Stomach (tissue), 9 donors: ENCODE data around the gene PBX3. TPM values are rescaled to one million over a fixed set of nuclear protein-coding genes. Genes with fewer than 3 reads are reported as not detected.

Experiments used
- DNase-seq, 2 donors: peaks; one replicate each; pipeline versions ENCODE4 v3.0.0 to v3.0.0-alpha.2; 2013 to 2019
- H3K27ac ChIP-seq, 5 donors: fragments of 200-600 bp in 4 of 5; sonication (generic) in 4 of 5; one replicate each; pipeline ENCODE4 v1.5.1; 2013 to 2019; ENCODE audit warnings: mild to moderate bottlenecking in 1 of 5, moderate library complexity in 1 of 5
- H3K27me3 ChIP-seq, 3 donors: fragments of 200-600 bp; sonication (generic); one replicate each; pipeline ENCODE4 v1.5.1; 2017 to 2019; ENCODE audit warnings: mixed run types in 1 of 3
- H3K36me3 ChIP-seq, 4 donors: fragments of 200-600 bp; sonication (generic); 1 replicate in 3 of 4; 2 replicates in 1 of 4; pipeline ENCODE4 v1.5.1; 2016 to 2019
- H3K4me1 ChIP-seq, 4 donors: fragments of 200-600 bp; sonication (generic); one replicate each; pipeline ENCODE4 v1.5.1; 2016 to 2019
- H3K4me3 ChIP-seq, 4 donors: fragments of 200-600 bp; sonication (generic) in 3 of 4; one replicate each; pipeline ENCODE4 v1.5.1; 2016 to 2019; ENCODE audit warnings: mild to moderate bottlenecking in 1 of 4
- H3K9me3 ChIP-seq, 4 donors: fragments of 200-600 bp; sonication (generic); one replicate each; pipeline ENCODE4 v1.5.1; 2016 to 2019
- EP300 ChIP-seq: sonication (generic); formaldehyde crosslinking; IDR thresholded peaks from one replicate; pipeline ENCODE4 v1.6.1; 2017; ENCODE audit warnings: antibody characterized with exemption
- POLR2A ChIP-seq, 4 donors: fragments of 450-650 bp; IDR thresholded peaks; one replicate each; pipeline ENCODE4 v1.6.1; 2016; ENCODE audit warnings: antibody characterized with exemption in 4 of 4, control low read depth in 2 of 4, mild to moderate bottlenecking in 1 of 4, moderate library complexity in 1 of 4
- POLR2AphosphoS5 ChIP-seq, 3 donors: sonication (generic); formaldehyde crosslinking; IDR thresholded peaks; one replicate each; pipeline ENCODE4 v1.6.1; 2016; ENCODE audit warnings: antibody characterized with exemption in 3 of 3
- WGBS, 5 donors: extraction: QIAGEN DNeasy Blood & Tissue Kit in 3 of 5; methylation state at CpG; one replicate each; pipeline versions ENCODE4 v1.1.5 to v1.1.7; 2013 to 2018; 5-methylcytosine and 5-hydroxymethylcytosine counted together
- intact Hi-C: fragments of 100-400 bp; cut with DNase I; formaldehyde crosslinking; loops from one replicate; pipeline ENCODE4 v1.15.1; 2023; ENCODE audit warnings: low total_unique reads
- polyA plus RNA-seq, 3 donors: library from polyadenylated mRNA; stranded (reverse); fragments of 200-250 nt; gene quantifications; one replicate each; pipeline ENCODE4 v1.2.3, GENCODE V29; 2013
- total RNA-seq, 5 donors: library from RNA; depleted of rRNA; stranded (reverse); fragments of >200 nt; gene quantifications; one replicate each; pipeline versions ENCODE4 v1.1.0 to v1.2.3, GENCODE V29; 2014 to 2016
- TF ChIP-seq, protein P1 (sequence below), 7 experiments: fragments of 450-650 bp in 4 of 7; fragments of 200-600 bp in 3 of 7; sonication (generic) in 3 of 7; IDR thresholded peaks; one replicate each; pipeline ENCODE4 v1.5.1; 2016 to 2019; ENCODE audit warnings: antibody characterized with exemption in 7 of 7, control low read depth in 2 of 7, mild to moderate bottlenecking in 1 of 7
- donor health status: healthy with polysubstance abuse.
- donor health status: Bipolar disorder and iron deficiency.
- donor health status: healthy.

PBX3 gene
- total and polyA plus RNA-seq, 8 donors: 9.3 to 59.1 (median 16.2) TPM

DNA sequence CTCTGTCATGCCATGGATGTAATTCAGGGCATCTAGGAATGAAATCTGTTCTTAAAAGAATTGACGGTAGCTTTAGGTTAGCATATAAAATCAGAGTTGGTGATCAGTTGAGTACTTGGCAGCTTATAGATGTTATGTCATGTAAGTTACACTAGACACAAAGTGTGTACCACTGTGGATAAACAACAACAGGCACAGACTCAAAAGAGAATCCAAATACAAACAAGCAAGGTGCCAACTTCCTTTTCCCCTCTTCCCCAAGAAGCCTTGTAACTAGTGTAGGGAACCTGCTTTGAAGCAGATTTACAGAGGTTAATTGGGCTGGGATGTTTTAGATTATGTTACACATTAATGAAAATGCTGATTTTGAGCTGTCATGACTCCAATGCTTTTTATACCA is 167.2 kb downstream of the PBX3 start:
- 86 to 97% (median 93%) methylated on average over 1 of the region's 1 CpG for WGBS, 5 donors
- Histone ChIP-seq H3K9me3 (no peaks in the 10 kb centered on the region), H3K4me1 (peaks cover 0 to 7% (median 0%) of the 10 kb centered on the region in 4 donors), H3K36me3 (no peaks in the 10 kb centered on the region), H3K4me3 (no peak overlapping the region), H3K27ac (no peak overlapping the region), H3K27me3 (no peaks in the 10 kb centered on the region)
- intact Hi-C loops: no loop called here
- no peak for TF ChIP-seq EP300
- TF ChIP-seq POLR2AphosphoS5 (IDR thresholded peaks at IDR 0.05): no peak
- TF ChIP-seq, protein P1, sequence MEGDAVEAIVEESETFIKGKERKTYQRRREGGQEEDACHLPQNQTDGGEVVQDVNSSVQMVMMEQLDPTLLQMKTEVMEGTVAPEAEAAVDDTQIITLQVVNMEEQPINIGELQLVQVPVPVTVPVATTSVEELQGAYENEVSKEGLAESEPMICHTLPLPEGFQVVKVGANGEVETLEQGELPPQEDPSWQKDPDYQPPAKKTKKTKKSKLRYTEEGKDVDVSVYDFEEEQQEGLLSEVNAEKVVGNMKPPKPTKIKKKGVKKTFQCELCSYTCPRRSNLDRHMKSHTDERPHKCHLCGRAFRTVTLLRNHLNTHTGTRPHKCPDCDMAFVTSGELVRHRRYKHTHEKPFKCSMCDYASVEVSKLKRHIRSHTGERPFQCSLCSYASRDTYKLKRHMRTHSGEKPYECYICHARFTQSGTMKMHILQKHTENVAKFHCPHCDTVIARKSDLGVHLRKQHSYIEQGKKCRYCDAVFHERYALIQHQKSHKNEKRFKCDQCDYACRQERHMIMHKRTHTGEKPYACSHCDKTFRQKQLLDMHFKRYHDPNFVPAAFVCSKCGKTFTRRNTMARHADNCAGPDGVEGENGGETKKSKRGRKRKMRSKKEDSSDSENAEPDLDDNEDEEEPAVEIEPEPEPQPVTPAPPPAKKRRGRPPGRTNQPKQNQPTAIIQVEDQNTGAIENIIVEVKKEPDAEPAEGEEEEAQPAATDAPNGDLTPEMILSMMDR (IDR thresholded peaks at IDR 0.05): no peak
- TF ChIP-seq POLR2A (IDR thresholded peaks at IDR 0.05): no peak
- no peak for DNase-seq

- H3K27me3 ChIP-seq: no peaks in the 10 kb centered on the region
- H3K27ac ChIP-seq: no peak overlapping the region
- no peaks in the 10 kb centered on the region for H3K36me3 ChIP-seq
- TF ChIP-seq POLR2AphosphoS5 (IDR thresholded peaks at IDR 0.05) (no peak), EP300 (no peak), POLR2A (IDR thresholded peaks at IDR 0.05) (no peak)
- TF ChIP-seq, protein P1 (IDR thresholded peaks at IDR 0.05): no peak
- WGBS, 5 donors: 97 to 98% (median 98%) methylated on average over 8 of the region's 8 CpGs
- peaks cover 0 to 15% (median 0%) of the 10 kb centered on the region in 4 donors for H3K4me1 ChIP-seq
- H3K4me3 ChIP-seq: no peak overlapping the region
- no peak for DNase-seq
- intact Hi-C loops: no loop called here
- H3K9me3 ChIP-seq: no peaks in the 10 kb centered on the region
Observed at GRCh38 chr9:125915606-125916005, 168.4 kb downstream of the PBX3 start.

DNA sequence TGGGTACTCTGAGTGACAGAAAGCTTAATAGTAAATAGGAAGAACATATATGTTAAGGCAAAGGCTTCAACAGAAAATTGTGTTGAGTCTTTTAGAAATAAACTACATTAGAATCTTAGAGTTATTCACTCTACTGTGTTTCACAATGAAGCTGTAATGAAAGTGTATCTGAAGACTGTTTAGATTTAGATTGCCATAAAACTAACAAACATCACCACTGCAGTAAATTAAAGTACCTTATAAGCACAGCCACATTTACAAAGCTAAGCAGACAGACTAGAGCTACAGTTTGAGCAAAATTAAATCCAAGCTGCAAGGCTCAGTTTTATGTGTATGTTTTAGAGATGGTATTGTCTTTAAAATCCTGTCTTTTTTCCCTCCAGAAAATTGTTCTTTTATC is 172.4 kb downstream of the PBX3 start:
- H3K9me3 ChIP-seq: no peaks in the 10 kb centered on the region
- intact Hi-C loops: no loop called here
- TF ChIP-seq, protein P1 (IDR thresholded peaks at IDR 0.05): no peak
- TF ChIP-seq EP300 (no peak), POLR2A (IDR thresholded peaks at IDR 0.05) (no peak), POLR2AphosphoS5 (IDR thresholded peaks at IDR 0.05) (no peak)

DNA sequence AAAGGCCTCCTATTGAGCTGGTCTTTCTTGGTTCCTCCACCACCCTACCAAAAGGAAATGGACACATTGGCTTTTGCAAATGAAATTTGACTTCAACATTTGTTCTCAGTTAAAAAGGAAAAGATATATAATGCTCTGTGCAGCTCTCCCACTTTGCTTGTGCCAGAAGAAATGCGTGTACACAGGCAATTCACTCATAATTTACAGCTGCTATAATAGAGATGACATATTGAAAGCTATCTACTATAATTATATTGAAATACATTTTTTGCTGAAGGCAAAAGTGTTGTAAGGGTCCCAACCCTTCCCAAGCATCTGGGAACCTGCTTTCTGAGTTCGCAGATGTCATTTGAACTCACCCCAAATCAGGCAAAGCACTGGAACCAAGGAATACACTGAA is 173.2 kb downstream of the PBX3 start:
- Histone ChIP-seq H3K4me3 (no peak overlapping the region), H3K4me1 (peaks cover 0 to 10% (median 0%) of the 10 kb centered on the region in 4 donors), H3K27me3 (no peaks in the 10 kb centered on the region), H3K27ac (no peak overlapping the region), H3K9me3 (no peaks in the 10 kb centered on the region), H3K36me3 (peaks cover 0 to 3% (median 0%) of the 10 kb centered on the region in 4 donors)
- 90 to 100% (median 98%) methylated on average over 2 of the region's 2 CpGs for WGBS, 5 donors
- intact Hi-C loops: no loop called here
- no peak for DNase-seq
- TF ChIP-seq, protein P1 (IDR thresholded peaks at IDR 0.05): no peak
- no peak for TF ChIP-seq POLR2A (IDR thresholded peaks at IDR 0.05)
- TF ChIP-seq EP300: no peak
- TF ChIP-seq POLR2AphosphoS5 (IDR thresholded peaks at IDR 0.05): no peak

More for the DNA sequence above, 172.4 kb downstream of the PBX3 start:
- Histone ChIP-seq H3K4me3 (no peak overlapping the region), H3K27ac (no peak overlapping the region), H3K36me3 (peaks cover 0 to 3% (median 0%) of the 10 kb centered on the region in 4 donors), H3K27me3 (no peaks in the 10 kb centered on the region), H3K4me1 (peaks cover 0 to 13% (median 0%) of the 10 kb centered on the region in 4 donors)
- no peak for DNase-seq
